ENCODE data around the gene CAPN1.

Gene CAPN1

DNA sequence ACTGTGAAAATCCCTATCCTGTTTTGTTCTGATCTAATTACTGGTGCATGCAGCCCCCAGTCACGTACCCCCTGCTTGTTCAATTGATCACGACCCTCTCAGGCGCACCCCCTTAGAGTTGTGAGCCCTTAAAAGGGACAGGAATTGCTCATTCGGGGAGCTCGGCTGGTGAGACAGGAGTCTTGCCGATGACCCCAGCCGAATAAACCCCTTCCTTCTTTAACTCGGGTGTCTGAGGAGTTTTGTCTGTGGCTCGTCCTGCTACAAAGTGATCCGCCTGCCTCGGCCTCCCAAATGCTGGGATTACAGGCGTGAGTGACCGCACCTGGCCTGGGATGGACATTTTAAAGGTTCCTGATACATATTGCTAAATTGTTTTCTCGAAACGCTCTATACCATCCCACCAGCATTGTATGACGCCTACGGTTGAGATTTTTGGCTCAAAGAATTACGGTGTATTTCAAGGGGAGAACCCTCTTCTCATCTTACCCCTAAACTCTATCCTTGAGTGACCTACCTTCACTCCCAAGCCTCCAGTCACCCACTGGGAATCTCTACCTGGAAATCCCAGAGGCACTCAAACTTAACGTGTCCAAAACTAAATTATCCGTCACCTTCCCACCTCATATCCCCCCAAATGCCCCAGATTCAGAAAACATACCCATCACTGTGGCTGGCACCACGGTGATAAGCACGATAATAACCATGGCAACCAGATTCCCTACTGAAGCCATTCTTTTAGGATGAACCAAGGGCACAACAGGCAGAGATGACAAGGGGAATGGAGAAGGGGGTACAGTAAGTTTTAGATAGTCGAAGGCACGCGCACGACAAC is 79.2 kb downstream of the CAPN1 start:
- FAIRE-seq: no peak
- no peak for DNase-seq (ENCODE audit: low spot score)
